Endothelial cell of umbilical vein (primary cell): ENCODE data around the gene AUTS2.

Experiments
- MAX ChIP-seq: IDR thresholded peaks from 2 replicates; pipeline ENCODE4 v1.6.1; 2011; ENCODE audit not compliant: insufficient read depth, insufficient read length
- POLR2A ChIP-seq: IDR thresholded peaks from 2 replicates; pipeline ENCODE4 v1.6.1; 2012; ENCODE audit warnings: low read depth, mild to moderate bottlenecking, control low read depth, low read length

DNA sequence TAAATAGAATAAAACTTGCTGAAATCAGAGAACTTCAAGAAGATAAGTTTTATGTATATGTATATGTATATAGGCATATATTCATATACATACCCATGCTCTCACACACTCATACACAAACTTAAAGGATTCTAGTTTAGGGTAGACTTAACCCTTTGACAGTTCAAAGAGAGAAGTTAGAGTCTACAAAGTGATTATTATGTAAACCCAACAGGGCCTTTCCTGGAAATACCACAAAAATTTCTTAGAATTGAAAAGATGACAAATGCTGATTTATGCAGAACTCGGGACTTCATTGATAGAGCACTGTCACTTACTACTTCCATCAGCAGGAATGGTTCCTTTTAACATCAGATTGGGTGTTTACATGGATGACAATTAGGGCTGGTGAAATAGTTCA, 763.5 kb downstream of the AUTS2 start:
- TF ChIP-seq MAX, result no peak
- no peak for TF ChIP-seq POLR2A
